ENCODE data around the gene PRM2. TPM values are rescaled to one million over a fixed set of nuclear protein-coding genes. Genes with fewer than 3 reads are reported as not detected.

Gene PRM2
- total RNA-seq, 3 donors from 2014 or later, result not detected

GRCh38 chr16:11278681-11279628, 2.7 kb upstream of the PRM2 start:
- TF ChIP-seq CTCF (IDR thresholded peaks at IDR 0.05) (no peak), POLR2AphosphoS5 (IDR thresholded peaks at IDR 0.05) (no peak), POLR2A (IDR thresholded peaks at IDR 0.05) (no peak)
- no peak overlapping the region for H3K4me3 ChIP-seq
- no peaks in the 10 kb centered on the region for H3K36me3 ChIP-seq
- H3K9me3 ChIP-seq, result no peaks in the 10 kb centered on the region
- H3K4me1 ChIP-seq, result no peaks in the 10 kb centered on the region
- intact Hi-C loops (cut with DNase I; ENCODE audit: low total_unique reads), result no loop called here
- no peaks in the 10 kb centered on the region for H3K27me3 ChIP-seq
- H3K27ac ChIP-seq, result no peak overlapping the region
- DNase-seq (ENCODE audit: low spot score in 2 of 2), result no peak

GRCh38 chr16:11277607-11278337, 1.5 kb upstream of the PRM2 start:
- Histone ChIP-seq H3K4me1 (no peaks in the 10 kb centered on the region), H3K27me3 (no peaks in the 10 kb centered on the region), H3K36me3 (no peaks in the 10 kb centered on the region), H3K27ac (no peak overlapping the region), H3K9me3 (no peaks in the 10 kb centered on the region), H3K4me3 (no peak overlapping the region)
- DNase-seq (ENCODE audit: low spot score in 2 of 2), result no peak
- TF ChIP-seq POLR2A (IDR thresholded peaks at IDR 0.05) (no peak), CTCF (IDR thresholded peaks at IDR 0.05) (no peak), POLR2AphosphoS5 (IDR thresholded peaks at IDR 0.05) (no peak)
- intact Hi-C loops (cut with DNase I; ENCODE audit: low total_unique reads), result no loop called here

GRCh38 chr16:11276896-11277593, 765 bp upstream of the PRM2 start:
- no peaks in the 10 kb centered on the region for H3K9me3 ChIP-seq
- no peak for DNase-seq (ENCODE audit: low spot score in 2 of 2)
- H3K27me3 ChIP-seq, result no peaks in the 10 kb centered on the region
- H3K27ac ChIP-seq, result no peak overlapping the region
- no peaks in the 10 kb centered on the region for H3K4me1 ChIP-seq
- no peak overlapping the region for H3K4me3 ChIP-seq
- TF ChIP-seq POLR2A (IDR thresholded peaks at IDR 0.05) (no peak), CTCF (IDR thresholded peaks at IDR 0.05) (no peak), POLR2AphosphoS5 (IDR thresholded peaks at IDR 0.05) (no peak)
- intact Hi-C loops (cut with DNase I; ENCODE audit: low total_unique reads), result no loop called here
- H3K36me3 ChIP-seq, result no peaks in the 10 kb centered on the region

- Histone ChIP-seq H3K36me3 (no peaks in the 10 kb centered on the region), H3K4me1 (no peaks in the 10 kb centered on the region), H3K4me3 (no peak overlapping the region), H3K27me3 (no peaks in the 10 kb centered on the region), H3K27ac (no peak overlapping the region), H3K9me3 (no peaks in the 10 kb centered on the region)
- intact Hi-C loops (cut with DNase I; ENCODE audit: low total_unique reads), result no loop called here
- no peak for DNase-seq (ENCODE audit: low spot score in 2 of 2)
- no peak for TF ChIP-seq POLR2AphosphoS5 (IDR thresholded peaks at IDR 0.05)
- TF ChIP-seq POLR2A (IDR thresholded peaks at IDR 0.05), result no peak
- TF ChIP-seq CTCF (IDR thresholded peaks at IDR 0.05), result no peak
Measured at GRCh38 chr16:11274964-11275363, 1.3 kb downstream of the PRM2 start.

Measured in breast epithelium (tissue), 4 donors.